NCI-H2196 (cell line): ENCODE measurements around the gene CD164.

Experiments
- DNase-seq: peaks from one replicate; lab custom pipeline; 2025; ENCODE audit not compliant: unreplicated experiment; lab: John Stamatoyannopoulos, UW

CD164 gene

DNA sequence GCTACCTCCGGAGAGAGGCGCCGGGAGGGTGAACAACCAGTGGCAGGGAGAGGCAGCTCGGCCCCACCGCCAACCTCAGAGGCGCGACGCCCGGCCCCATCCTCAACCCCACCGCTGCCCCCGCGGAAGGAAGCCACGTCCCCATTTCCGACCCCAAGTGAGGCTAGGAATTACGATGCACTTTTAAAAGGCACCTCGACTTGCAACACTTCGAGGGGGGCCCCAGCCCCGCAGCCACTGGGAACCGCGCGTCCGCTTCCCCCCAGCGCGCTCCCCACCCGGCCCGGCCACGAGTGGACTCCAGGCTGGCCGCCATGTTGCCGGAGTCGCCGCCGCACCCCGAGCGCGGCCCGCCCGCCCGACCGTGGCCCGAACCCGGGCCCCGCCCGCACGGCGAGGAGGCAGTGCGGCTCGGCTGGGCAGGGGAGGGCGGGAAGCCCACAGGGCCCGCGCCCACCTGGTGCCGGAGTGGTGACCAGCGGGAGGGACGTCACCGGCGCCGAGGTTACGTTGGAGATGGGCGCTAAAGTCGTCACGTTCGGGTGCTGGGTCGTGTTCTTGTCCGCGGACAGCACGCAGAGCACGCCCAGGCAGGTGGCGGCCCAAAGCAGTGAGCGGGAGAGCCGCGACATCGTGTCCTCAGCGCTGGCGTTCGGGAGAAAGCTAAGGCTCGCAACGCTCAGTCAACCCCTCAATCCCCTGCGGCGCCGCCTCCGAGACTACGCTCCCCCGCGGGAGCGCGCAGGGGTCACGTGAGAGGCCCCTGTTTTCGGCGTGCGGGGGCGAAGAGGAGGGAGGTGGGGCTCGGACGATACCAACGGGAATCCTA is at the start of gene CD164:
Gene CD164 (minus strand): TSS at position 721 of the 829 bp plus-strand sequence. CDS start 89 bp downstream, at position 632.
- DNase-seq, result peak; percentile 95

DNA sequence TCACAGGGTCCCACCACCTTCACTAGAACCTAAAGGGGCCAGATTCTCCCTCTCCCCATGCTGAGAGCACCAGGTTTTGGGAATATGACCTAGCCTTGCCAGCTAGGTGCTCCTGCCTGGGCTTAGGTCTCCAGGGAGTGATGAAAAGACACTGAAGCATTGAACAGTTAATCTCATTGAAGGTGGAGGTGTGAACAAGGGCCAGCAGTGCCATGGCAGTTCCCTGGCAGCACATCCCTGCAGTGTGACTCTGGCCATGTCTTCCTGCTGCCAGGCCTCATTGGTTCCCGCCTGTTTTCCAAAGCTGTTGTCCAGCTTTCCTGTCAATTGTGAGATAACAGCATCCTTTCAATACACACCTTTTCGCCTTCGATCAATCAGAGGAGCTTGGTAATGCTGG is 47.2 kb upstream of the CD164 start:
- no peak for DNase-seq

DNA sequence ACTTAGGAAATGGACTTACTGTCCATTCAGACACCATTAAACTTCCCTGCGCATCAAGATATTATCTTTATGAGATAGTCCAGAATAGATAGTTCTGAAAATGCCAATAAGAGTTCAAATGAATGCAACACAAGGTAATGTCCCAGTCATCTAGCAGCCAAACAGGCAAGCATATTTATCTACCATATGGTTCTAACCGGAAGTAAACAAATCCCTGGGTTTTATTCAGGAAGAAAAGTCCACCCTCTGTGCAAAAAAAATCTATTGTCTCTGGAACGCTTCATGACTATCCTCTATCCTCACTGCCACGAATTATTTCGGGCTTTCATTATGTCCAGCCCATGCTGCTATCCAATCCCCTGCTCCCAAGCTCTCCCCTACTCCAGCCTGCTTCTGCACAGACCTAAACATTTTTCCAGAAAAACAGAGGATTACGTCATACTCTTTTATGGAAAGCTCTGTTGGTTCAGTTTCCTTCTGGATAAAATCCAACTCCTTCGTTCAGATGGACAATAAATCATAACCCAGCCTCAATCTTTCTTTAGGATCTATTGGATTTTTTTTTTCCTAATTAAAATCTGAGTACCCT is 46.7 kb upstream of the CD164 start:
- DNase-seq, result no peak

DNA sequence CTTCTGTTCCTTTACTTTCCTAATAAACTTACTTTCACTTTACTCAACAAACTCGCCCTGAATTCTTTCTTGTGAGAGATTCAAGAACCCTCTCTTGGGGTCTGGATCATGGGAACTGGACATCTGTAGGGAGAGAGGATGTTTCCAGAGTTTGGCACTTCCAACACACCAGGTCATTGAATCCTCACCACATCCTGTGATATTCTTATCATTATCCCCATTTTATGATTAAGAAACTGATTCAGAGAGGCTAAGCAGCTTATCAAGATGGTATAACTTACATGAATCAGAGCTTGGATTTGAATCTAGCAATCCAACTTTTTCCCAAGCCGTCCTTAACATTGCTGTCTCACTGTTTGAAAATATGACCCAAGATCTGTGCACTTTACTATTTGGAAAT is 42.7 kb upstream of the CD164 start:
- no peak for DNase-seq

DNA sequence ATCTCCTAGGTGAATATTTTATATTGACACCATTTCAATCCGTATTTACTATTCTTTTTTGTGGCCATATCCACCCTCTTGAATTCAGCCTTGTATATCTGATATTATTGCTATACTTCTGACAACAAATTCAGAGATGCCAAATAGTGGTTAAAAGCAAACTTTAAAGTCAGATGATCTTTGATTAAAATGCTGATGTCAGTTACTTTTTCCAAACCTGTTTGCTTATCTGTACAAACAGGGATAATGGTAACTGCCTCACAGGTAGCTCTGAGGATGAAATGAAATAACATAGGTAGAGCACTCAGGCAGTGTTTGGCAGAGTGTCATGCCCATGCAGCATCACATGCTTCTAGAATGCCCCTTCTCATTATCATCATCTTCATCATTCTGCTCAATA is 38.9 kb upstream of the CD164 start:
- DNase-seq, result no peak

DNA sequence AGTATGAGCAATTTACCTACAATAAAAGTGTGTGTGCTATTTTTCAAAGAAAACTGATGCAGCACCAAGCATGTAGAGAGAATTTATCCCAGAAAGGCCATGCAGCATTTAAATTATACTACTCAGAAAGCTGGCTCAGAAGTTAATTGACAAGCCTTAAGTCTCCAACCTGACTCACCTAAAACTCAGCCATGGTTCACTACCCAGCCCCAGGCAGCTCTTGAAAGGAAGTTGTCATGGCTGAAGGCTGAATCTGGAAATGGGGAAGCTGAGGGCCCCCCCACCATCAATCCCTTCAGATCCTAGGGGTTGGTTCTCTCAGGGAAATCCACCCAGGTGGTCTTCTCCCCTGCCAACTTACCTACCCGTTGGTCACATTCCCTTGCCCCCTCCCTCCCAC is 38.5 kb upstream of the CD164 start:
- DNase-seq, result no peak

GRCh38 chr6:109417646-109418045 is 35.4 kb upstream of the CD164 start:
- DNase-seq, result no peak

GRCh38 chr6:109411034-109411433 is 28.8 kb upstream of the CD164 start:
- no peak for DNase-seq

- DNase-seq, result no peak
Measured at GRCh38 chr6:109406196-109406595, 23.9 kb upstream of the CD164 start.

- peak; percentile 7 for DNase-seq
Measured at GRCh38 chr6:109397020-109397419, 14.8 kb upstream of the CD164 start.

- DNase-seq, result no peak
Measured at GRCh38 chr6:109396046-109396718, 13.9 kb upstream of the CD164 start.

GRCh38 chr6:109393886-109394281 is 11.6 kb upstream of the CD164 start:
- DNase-seq, result no peak

DNA sequence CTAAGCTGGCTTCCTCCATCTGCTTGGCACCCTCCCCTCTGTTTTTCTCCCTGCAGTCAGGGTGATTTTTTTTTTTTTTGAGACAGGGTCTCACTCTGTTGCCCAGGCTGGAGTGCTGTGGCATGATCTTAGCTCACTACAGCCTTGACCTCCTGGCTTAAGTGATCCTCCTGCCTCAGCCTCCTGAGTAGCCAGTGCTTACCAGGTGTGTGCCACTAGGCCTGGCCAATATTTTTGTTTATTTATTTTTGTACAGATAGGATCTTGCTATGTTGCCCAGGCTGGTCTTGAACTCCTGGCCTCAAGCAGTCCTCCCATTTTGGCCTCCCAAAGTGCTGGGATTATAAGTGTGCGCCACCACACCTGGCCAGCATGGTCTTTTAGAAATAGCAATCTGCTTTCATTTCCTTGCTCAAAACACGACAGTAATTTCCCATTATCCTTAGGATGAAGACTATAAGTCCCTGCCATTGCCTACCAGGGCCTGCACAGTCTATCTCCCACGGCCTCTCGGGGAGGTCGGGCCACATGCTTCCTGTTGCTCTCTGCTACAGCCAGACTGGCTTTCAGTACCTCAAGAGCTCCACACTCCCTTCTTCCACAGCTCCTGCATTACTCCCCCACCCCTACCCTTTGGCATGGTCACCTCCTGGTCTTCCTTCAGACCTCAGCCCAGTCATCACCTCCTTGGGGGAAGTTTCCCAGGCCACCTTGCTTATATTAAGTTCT is 11.1 kb upstream of the CD164 start:
- DNase-seq, result no peak

GRCh38 chr6:109389650-109390274 is 7.5 kb upstream of the CD164 start:
- no peak for DNase-seq

DNA sequence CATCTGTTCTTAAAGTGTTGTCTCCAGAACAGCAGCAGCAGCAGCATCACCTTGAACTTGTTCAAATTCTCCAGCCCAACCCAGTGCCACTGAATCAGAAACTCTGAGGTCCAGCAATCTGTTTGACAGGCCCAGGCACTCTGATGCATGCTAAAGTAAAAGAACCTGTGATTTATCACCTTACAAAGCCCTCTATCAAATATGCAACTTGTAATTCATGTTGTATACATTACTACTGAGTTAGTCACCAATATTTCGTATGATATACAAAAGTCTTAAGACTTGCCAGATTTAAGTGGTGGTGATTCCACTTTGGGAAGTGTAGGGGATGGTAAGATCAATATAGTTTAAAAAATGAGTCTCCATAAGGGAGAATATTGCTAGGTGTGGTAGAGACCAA is 6.0 kb upstream of the CD164 start:
- DNase-seq, result no peak

DNA sequence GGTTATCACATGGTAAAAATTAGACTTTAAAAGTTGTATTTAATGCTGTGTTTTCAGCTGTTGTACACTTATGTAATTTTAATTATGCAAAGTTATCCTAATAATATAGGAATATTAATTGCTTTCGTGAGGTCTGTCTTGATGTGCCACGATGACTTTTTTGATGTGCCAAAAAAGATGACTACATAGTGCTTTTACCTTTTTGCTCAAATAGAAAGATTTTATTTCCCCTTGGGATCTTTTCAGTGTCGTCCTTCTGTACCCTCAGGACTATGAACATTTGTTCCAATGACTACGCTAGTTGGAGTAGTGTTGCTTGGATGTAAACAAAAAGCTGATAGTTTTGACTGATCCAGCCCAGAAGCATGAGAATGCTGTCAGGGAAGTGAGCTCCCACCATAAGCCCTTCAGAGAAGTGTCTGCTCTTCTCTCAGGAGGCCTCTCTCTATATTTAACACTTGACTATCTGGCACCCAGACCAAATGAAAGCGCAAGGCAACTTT is 1.2 kb upstream of the CD164 start:
- DNase-seq, result no peak

GRCh38 chr6:109382576-109383437 is 540 bp upstream of the CD164 start:
- DNase-seq, result peak; percentile 93

DNA sequence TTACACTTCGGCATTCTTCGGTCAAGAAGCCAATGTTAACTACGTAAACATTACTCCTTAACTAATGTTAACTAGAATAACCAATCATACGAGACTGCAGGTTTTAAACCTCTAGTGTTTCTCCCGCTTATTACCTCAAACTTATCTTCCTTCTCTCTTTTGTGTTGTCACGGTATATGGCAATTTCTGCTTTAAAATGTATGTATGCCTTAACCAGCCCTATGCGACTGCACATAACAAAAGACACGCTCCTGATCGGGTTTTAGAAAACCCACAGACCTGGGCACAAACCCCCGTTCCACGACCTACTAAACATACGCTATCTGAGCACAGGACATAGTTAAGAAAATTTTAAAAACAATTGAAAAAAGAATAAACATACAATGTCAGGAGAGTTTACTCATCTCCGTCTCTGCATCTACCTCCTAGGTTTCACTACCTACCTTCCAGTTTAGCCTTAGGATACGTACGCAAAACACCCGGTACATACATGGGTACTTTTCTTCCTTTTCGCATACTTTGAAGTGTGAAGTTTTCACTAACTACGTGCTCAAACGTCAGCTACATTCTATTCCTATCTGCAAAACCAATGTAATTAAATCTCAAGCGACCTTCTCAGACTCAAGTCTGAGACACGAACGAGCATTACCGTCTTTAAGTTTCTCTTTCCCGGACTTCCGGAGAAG is 1.1 kb downstream of the CD164 start:
- DNase-seq, result no peak

DNA sequence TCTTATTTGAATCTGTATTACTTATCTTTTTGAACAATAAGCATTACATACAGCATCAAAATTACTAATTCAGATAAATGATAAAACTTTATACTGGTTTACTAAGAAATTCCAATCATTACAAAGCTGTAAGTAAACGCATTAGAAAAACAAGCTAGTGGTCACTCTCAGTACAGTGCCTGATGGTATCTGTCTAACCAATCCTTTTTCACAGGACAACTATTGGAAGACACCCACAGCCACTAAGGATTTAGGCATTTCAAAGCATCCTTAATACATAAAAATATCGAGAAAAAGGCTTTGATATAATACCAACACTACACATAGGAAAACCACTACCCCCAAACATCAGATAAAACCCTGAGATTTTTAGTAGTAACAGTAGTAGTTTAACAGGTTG is 2.6 kb downstream of the CD164 start:
- DNase-seq, result no peak
